Gastrocnemius medialis (tissue), 4 donors: ENCODE data around the gene MACROH2A2. TPM values are rescaled to one million over a fixed set of nuclear protein-coding genes. Genes with fewer than 3 reads are reported as not detected.

Source experiments
- ATAC-seq, 2 donors: fragments of 150-250 bp; one replicate each; pipeline ENCODE4 v1.9.1; 2016
- DNase-seq, 2 donors: peaks; one replicate each; pipeline ENCODE4 v3.0.0-alpha.2; 2019
- H3K27ac ChIP-seq, 4 donors: fragments of 200-600 bp; sonication (generic); 1 replicate in 1 of 4; 2 replicates in 3 of 4; pipeline ENCODE4 v1.5.1; 2016 to 2018; ENCODE audit warnings: mild to moderate bottlenecking in 2 of 4, moderate library complexity in 1 of 4
- H3K27me3 ChIP-seq, 3 donors: fragments of 200-600 bp; sonication (generic) in 2 of 3; 1 replicate in 1 of 3; 2 replicates in 2 of 3; pipeline versions ENCODE4 v1.5.1 to v1.6.0; 2016 to 2019; ENCODE audit warnings: mild to moderate bottlenecking in 1 of 3, moderate library complexity in 1 of 3
- H3K36me3 ChIP-seq, 2 donors: fragments of 200-600 bp; sonication (generic) in 1 of 2; one replicate each; pipeline ENCODE4 v1.5.1; 2017 to 2018
- H3K4me1 ChIP-seq, 2 donors: fragments of 200-600 bp; sonication (generic) in 1 of 2; one replicate each; pipeline ENCODE4 v1.5.1; 2016 to 2017; ENCODE audit warnings: mild to moderate bottlenecking in 2 of 2
- H3K4me3 ChIP-seq, 4 donors: fragments of 200-600 bp; sonication (generic) in 3 of 4; 1 replicate in 1 of 4; 2 replicates in 3 of 4; pipeline ENCODE4 v1.5.1; 2016 to 2019; ENCODE audit warnings: mild to moderate bottlenecking in 2 of 4
- H3K9me3 ChIP-seq, 3 donors: fragments of 200-600 bp; sonication (generic) in 2 of 3; 1 replicate in 1 of 3; 2 replicates in 2 of 3; pipeline ENCODE4 v1.5.1; 2016 to 2019
- CTCF ChIP-seq, 5 experiments: fragments of 450-650 bp in 3 of 5; fragments of 200-600 bp in 2 of 5; sonication (generic) in 2 of 5; IDR thresholded peaks in 4 of 5; conservative IDR thresholded peaks in 1 of 5; 1 replicate in 4 of 5; 2 replicates in 1 of 5; pipeline ENCODE4 v1.5.1; 2016 to 2019; ENCODE audit warnings: antibody characterized with exemption in 5 of 5, mild to moderate bottlenecking in 3 of 5, moderate library complexity in 3 of 5
- POLR2A ChIP-seq, 2 donors: fragments of 450-650 bp; IDR thresholded peaks; one replicate each; pipeline ENCODE4 v1.6.1; 2017; ENCODE audit warnings: antibody characterized with exemption in 2 of 2, mild to moderate bottlenecking in 2 of 2, moderate library complexity in 2 of 2
- in situ Hi-C, 4 donors: fragments of 200-750 bp; cut with MboI; loops; one replicate each; pipeline versions ENCODE4 v1.15.0 to v1.8.0; 2017; ENCODE audit warnings: low sequenced_read_pairs in 4 of 4
- intact Hi-C: fragments of 100-400 bp; cut with DNase I; formaldehyde crosslinking; loops from one replicate; pipeline ENCODE4 v1.15.1; 2023; ENCODE audit warnings: low total_unique reads
- total RNA-seq, 4 donors: library from RNA; depleted of rRNA; stranded (reverse); fragments of >200 nt; gene quantifications; one replicate each; pipeline versions ENCODE4 v1.1.0 to v1.2.3, GENCODE V29; 2016

The MACROH2A2 gene
- total RNA-seq, 4 donors from 2014 or later, result 0.53 to 5.2 (median 4.3) TPM

- intact Hi-C loops (no loop called here), in situ Hi-C loops (no loop called here)
- TF ChIP-seq POLR2A (IDR thresholded peaks at IDR 0.05) (no peak), CTCF (IDR thresholded peaks at IDR 0.05 in 4 of 5, conservative IDR thresholded peaks at IDR 0.05 in 1 of 5) (no peak)
- H3K4me3 ChIP-seq, result no peak overlapping the region
- no peaks in the 10 kb centered on the region for H3K9me3 ChIP-seq
- H3K4me1 ChIP-seq, result peaks cover 0 to 6% of the 10 kb centered on the region in 2 donors
- peaks cover 0 to 4% (median 0%) of the 10 kb centered on the region in 3 donors for H3K27me3 ChIP-seq
- ATAC-seq, result no peak
- H3K27ac ChIP-seq, result no peak overlapping the region
- DNase-seq, result no peak
- H3K36me3 ChIP-seq, result no peaks in the 10 kb centered on the region
These were observed 4.5 kb upstream of the MACROH2A2 start for GRCh38 chr10:70048030-70048723.

- in situ Hi-C loops, result no loop called here
- peak overlapping the region; percentile 64 to 80 (median 75) for H3K4me3 ChIP-seq
- intact Hi-C loops, result no loop called here
These were observed 798 bp upstream of the MACROH2A2 start for GRCh38 chr10:70051848-70052247.

GRCh38 chr10:70053218-70053840 lies 683 bp downstream of the MACROH2A2 start:
- Histone ChIP-seq H3K4me3 (peak overlapping the region; percentile 64 to 80 (median 75)), H3K36me3 (no peaks in the 10 kb centered on the region), H3K27ac (peak overlapping the region in 2 of 4 donors; percentile 58 to 66), H3K9me3 (no peaks in the 10 kb centered on the region), H3K27me3 (peaks cover 0 to 4% (median 0%) of the 10 kb centered on the region in 3 donors), H3K4me1 (peaks cover 0 to 6% of the 10 kb centered on the region in 2 donors)
- no peak for TF ChIP-seq CTCF (IDR thresholded peaks at IDR 0.05 in 4 of 5, conservative IDR thresholded peaks at IDR 0.05 in 1 of 5)
- TF ChIP-seq POLR2A (IDR thresholded peaks at IDR 0.05), result no peak
- ATAC-seq (peak; percentile 35 to 37), DNase-seq (no peak)
- intact Hi-C loops (no loop called here), in situ Hi-C loops (no loop called here)

More at GRCh38 chr10:70051848-70052247, 798 bp upstream of the MACROH2A2 start:
- TF ChIP-seq CTCF (IDR thresholded peaks at IDR 0.05 in 4 of 5, conservative IDR thresholded peaks at IDR 0.05 in 1 of 5) (no peak), POLR2A (IDR thresholded peaks at IDR 0.05) (no peak)
- DNase-seq (no peak), ATAC-seq (no peak)
- Histone ChIP-seq H3K36me3 (no peaks in the 10 kb centered on the region), H3K4me1 (peaks cover 0 to 6% of the 10 kb centered on the region in 2 donors), H3K27me3 (peaks cover 0 to 4% (median 0%) of the 10 kb centered on the region in 3 donors), H3K9me3 (no peaks in the 10 kb centered on the region), H3K27ac (no peak overlapping the region)

- H3K9me3 ChIP-seq, result no peaks in the 10 kb centered on the region
- H3K27me3 ChIP-seq, result peaks cover 0 to 4% (median 0%) of the 10 kb centered on the region in 3 donors
- H3K27ac ChIP-seq, result no peak overlapping the region
- DNase-seq (no peak), ATAC-seq (no peak)
- in situ Hi-C loops (no loop called here), intact Hi-C loops (no loop called here)
- peak overlapping the region; percentile 63 to 80 (median 70) for H3K4me3 ChIP-seq
- no peak for TF ChIP-seq POLR2A (IDR thresholded peaks at IDR 0.05)
- peak in 1 of 5 experiments; percentile 20 for TF ChIP-seq CTCF (IDR thresholded peaks at IDR 0.05 in 4 of 5, conservative IDR thresholded peaks at IDR 0.05 in 1 of 5)
- H3K36me3 ChIP-seq, result no peaks in the 10 kb centered on the region
- peaks cover 0 to 6% of the 10 kb centered on the region in 2 donors for H3K4me1 ChIP-seq
These were observed 1.2 kb downstream of the MACROH2A2 start for GRCh38 chr10:70053841-70054288.
